ENCODE measurements around the gene SMIM9. TPM values are rescaled to one million over a fixed set of nuclear protein-coding genes. Genes with fewer than 3 reads are reported as not detected.

The SMIM9 gene
- total RNA-seq, 1 donor from 2014 or later, result not detected

GRCh38 chrX:154784149-154784995 is 50.1 kb downstream of the SMIM9 start:
- DNase-seq (ENCODE audit: low spot score), result no peak

GRCh38 chrX:154780968-154781367 is 53.5 kb downstream of the SMIM9 start:
- no peak for DNase-seq (ENCODE audit: low spot score)

- DNase-seq (ENCODE audit: low spot score), result no peak
These were observed 55.2 kb downstream of the SMIM9 start for GRCh38 chrX:154779261-154779660.

- DNase-seq (ENCODE audit: low spot score), result no peak
These were observed 57.7 kb downstream of the SMIM9 start for GRCh38 chrX:154776753-154777152.

GRCh38 chrX:154775419-154776349 is 58.8 kb downstream of the SMIM9 start:
- no peak for DNase-seq (ENCODE audit: low spot score)

GRCh38 chrX:154774622-154775021 is 59.8 kb downstream of the SMIM9 start:
- no peak for DNase-seq (ENCODE audit: low spot score)

Other genes starting within 250 kb of the SMIM9 start
- not detected for gene CTAG1A, start 249.5 kb downstream of the SMIM9 start, total RNA-seq
- gene CTAG1B, start 215.4 kb downstream of the SMIM9 start, total RNA-seq, result not detected
- gene CTAG2, start 181.1 kb downstream of the SMIM9 start, total RNA-seq, result not detected
- gene GAB3, start 83.6 kb downstream of the SMIM9 start, total RNA-seq, result 13.7 TPM
- gene DKC1, start 71.8 kb downstream of the SMIM9 start, total RNA-seq, result 46.8 TPM
- gene MPP1, start 29.2 kb downstream of the SMIM9 start, total RNA-seq, result 85.1 TPM
- gene F8A1, start 51.7 kb upstream of the SMIM9 start, total RNA-seq, result 32.8 TPM
- gene F8, start 188.1 kb upstream of the SMIM9 start, total RNA-seq, result 43.5 TPM
- gene FUNDC2, start 192.2 kb upstream of the SMIM9 start, total RNA-seq, result 116 TPM
- 6.8 TPM for gene CMC4, start 236.5 kb upstream of the SMIM9 start, total RNA-seq
- gene MTCP1, start 236.5 kb upstream of the SMIM9 start, total RNA-seq, result 26.3 TPM
- gene BRCC3, start 236.8 kb upstream of the SMIM9 start, total RNA-seq, result 20.5 TPM

Data from mesenteric fat pad (tissue), 1 donor.